Transverse colon (tissue), 4 donors: ENCODE results near the gene MET. TPM values are rescaled to one million over a fixed set of nuclear protein-coding genes. Genes with fewer than 3 reads are reported as not detected.

ENCODE experiments used
- DNase-seq: peaks from one replicate; pipeline ENCODE4 v3.0.0-alpha.2; 2019
- H3K27ac ChIP-seq, 4 donors: fragments of 200-600 bp; sonication (generic); 2 replicates each; pipeline ENCODE4 v1.5.1; 2016 to 2018; ENCODE audit warnings: inconsistent platforms in 4 of 4
- H3K27me3 ChIP-seq: fragments of 200-600 bp; sonication (generic); 2 replicates; pipeline ENCODE4 v1.5.1; 2017; ENCODE audit warnings: inconsistent platforms
- H3K36me3 ChIP-seq, 4 donors: fragments of 200-600 bp; sonication (generic); 2 replicates each; pipeline ENCODE4 v1.5.1; 2017 to 2019; ENCODE audit warnings: inconsistent platforms in 4 of 4
- H3K4me1 ChIP-seq, 4 donors: fragments of 200-600 bp; sonication (generic); 2 replicates each; pipeline ENCODE4 v1.5.1; 2017 to 2020; ENCODE audit warnings: inconsistent platforms in 4 of 4
- H3K4me3 ChIP-seq, 4 donors: fragments of 200-600 bp; sonication (generic); 1 replicate in 1 of 4; 2 replicates in 3 of 4; pipeline versions ENCODE4 v1.5.1 to v1.6.1; 2017 to 2019; ENCODE audit warnings: inconsistent platforms in 4 of 4
- H3K9me3 ChIP-seq, 2 donors: fragments of 200-600 bp; sonication (generic); 2 replicates each; pipeline ENCODE4 v1.5.1; 2017 to 2019; ENCODE audit warnings: inconsistent platforms in 2 of 2
- CTCF ChIP-seq, 5 experiments: fragments of 200-600 bp in 3 of 5; fragments of 450-650 bp in 2 of 5; sonication (generic) in 3 of 5; IDR thresholded peaks; 1 replicate in 2 of 5; 2 replicates in 3 of 5; pipeline ENCODE4 v1.5.1; 2016 to 2017; ENCODE audit warnings: antibody characterized with exemption in 5 of 5, inconsistent platforms in 3 of 5, mild to moderate bottlenecking in 2 of 5, moderate library complexity in 1 of 5
- EP300 ChIP-seq: sonication (generic); formaldehyde crosslinking; IDR thresholded peaks from one replicate; pipeline ENCODE4 v1.6.1; 2017; ENCODE audit warnings: antibody characterized with exemption, low read depth
- POLR2A ChIP-seq: fragments of 450-650 bp; IDR thresholded peaks from one replicate; pipeline ENCODE4 v1.6.1; 2016; ENCODE audit warnings: antibody characterized with exemption, mild to moderate bottlenecking, moderate library complexity
- POLR2AphosphoS5 ChIP-seq, 3 donors: sonication (generic); formaldehyde crosslinking; IDR thresholded peaks; one replicate each; pipeline ENCODE4 v1.6.1; 2016; ENCODE audit warnings: antibody characterized with exemption in 3 of 3
- WGBS, 2 donors: methylation state at CpG; one replicate each; pipeline ENCODE4 v1.1.5; 2018; ENCODE audit warnings: low coverage in 1 of 2; 5-methylcytosine and 5-hydroxymethylcytosine counted together
- in situ Hi-C, 4 donors: fragments of 200-750 bp; cut with MboI; loops; one replicate each; pipeline versions ENCODE4 v1.15.0 to v1.15.1; 2017; ENCODE audit warnings: low sequenced_read_pairs in 3 of 4, low pct_ligation_motif_present in 1 of 4, low pct_unique_long_range_greater_than_20kb in 1 of 4
- intact Hi-C: fragments of 100-400 bp; cut with DNase I; formaldehyde crosslinking; loops from one replicate; pipeline ENCODE4 v1.15.1; 2023; ENCODE audit warnings: low total_unique reads
- total RNA-seq, 4 donors: library from RNA; depleted of rRNA; stranded (reverse); fragments of >200 nt; gene quantifications; one replicate each; pipeline ENCODE4 v1.1.0, GENCODE V29; 2016

Gene MET
- total RNA-seq, 4 donors from 2014 or later: 6.4 to 35.5 (median 20.3) TPM

- peaks cover 0 to 4% (median 0%) of the 10 kb centered on the region in 4 donors for H3K4me1 ChIP-seq
- H3K4me3 ChIP-seq: no peak overlapping the region
- H3K27ac ChIP-seq: no peak overlapping the region
- in situ Hi-C loops (no loop called here), intact Hi-C loops (no loop called here)
- H3K9me3 ChIP-seq: no peaks in the 10 kb centered on the region
- DNase-seq: no peak
- H3K27me3 ChIP-seq: no peaks in the 10 kb centered on the region
- no peaks in the 10 kb centered on the region for H3K36me3 ChIP-seq
- TF ChIP-seq EP300 (no peak), POLR2A (no peak), POLR2AphosphoS5 (IDR thresholded peaks at IDR 0.05) (no peak), CTCF (IDR thresholded peaks at IDR 0.05) (no peak)
Observed at GRCh38 chr7:116705419-116705818, 33.4 kb downstream of the MET start.

GRCh38 chr7:116706668-116707126 lies 34.7 kb downstream of the MET start:
- DNase-seq: no peak
- 42 to 52% methylated on average over 3 of the region's 3 CpGs for WGBS, 2 donors

DNA sequence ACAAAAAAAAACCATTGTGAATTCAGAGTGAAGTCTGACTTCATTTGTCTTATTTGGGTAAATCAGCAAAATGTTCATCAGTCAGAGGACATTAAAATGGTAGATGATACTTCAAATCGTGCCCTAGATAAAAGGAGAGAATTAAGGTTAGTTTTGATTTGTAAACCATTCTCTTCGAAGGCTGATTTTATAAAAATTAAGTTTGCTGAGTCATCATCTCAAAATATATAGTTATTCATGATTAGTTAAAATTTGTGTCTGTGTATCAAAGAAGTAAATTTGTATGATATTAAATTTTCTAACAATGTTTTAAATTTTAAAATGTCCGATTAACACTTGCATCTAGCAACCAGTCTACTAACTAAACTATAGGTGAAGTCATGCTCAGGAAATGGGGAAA lies 35.3 kb downstream of the MET start:
- in situ Hi-C loops: no loop called here
- no peak for DNase-seq
- intact Hi-C loops: no loop called here
- H3K4me3 ChIP-seq: no peak overlapping the region
- TF ChIP-seq POLR2A: no peak
- no peak for TF ChIP-seq POLR2AphosphoS5 (IDR thresholded peaks at IDR 0.05)
- TF ChIP-seq CTCF (IDR thresholded peaks at IDR 0.05): no peak
- no peak for TF ChIP-seq EP300
- H3K27ac ChIP-seq: no peak overlapping the region
- no peaks in the 10 kb centered on the region for H3K36me3 ChIP-seq
- H3K4me1 ChIP-seq: peaks cover 0 to 8% (median 3%) of the 10 kb centered on the region in 4 donors
- H3K27me3 ChIP-seq: no peaks in the 10 kb centered on the region
- no peaks in the 10 kb centered on the region for H3K9me3 ChIP-seq
- 76 to 91% methylated on average over 3 of the region's 3 CpGs for WGBS, 2 donors

More at GRCh38 chr7:116706668-116707126, 34.7 kb downstream of the MET start:
- Histone ChIP-seq H3K4me3 (no peak overlapping the region), H3K36me3 (no peaks in the 10 kb centered on the region), H3K27ac (no peak overlapping the region), H3K9me3 (no peaks in the 10 kb centered on the region), H3K27me3 (no peaks in the 10 kb centered on the region), H3K4me1 (peaks cover 0 to 8% (median 3%) of the 10 kb centered on the region in 4 donors)
- in situ Hi-C loops (no loop called here), intact Hi-C loops (no loop called here)
- TF ChIP-seq POLR2AphosphoS5 (IDR thresholded peaks at IDR 0.05) (no peak), EP300 (no peak), POLR2A (no peak), CTCF (IDR thresholded peaks at IDR 0.05) (no peak)

- Histone ChIP-seq H3K4me3 (no peak overlapping the region), H3K9me3 (no peaks in the 10 kb centered on the region), H3K4me1 (peaks cover 0 to 8% (median 3%) of the 10 kb centered on the region in 4 donors), H3K36me3 (no peaks in the 10 kb centered on the region), H3K27me3 (no peaks in the 10 kb centered on the region), H3K27ac (no peak overlapping the region)
- in situ Hi-C loops (no loop called here), intact Hi-C loops (no loop called here)
- WGBS, 2 donors: 75 to 82% methylated on average over 1 of the region's 1 CpG
- DNase-seq: no peak
- TF ChIP-seq POLR2AphosphoS5 (IDR thresholded peaks at IDR 0.05): no peak
- TF ChIP-seq POLR2A: no peak
- no peak for TF ChIP-seq CTCF (IDR thresholded peaks at IDR 0.05)
- TF ChIP-seq EP300: no peak
Observed at GRCh38 chr7:116708248-116708647, 36.3 kb downstream of the MET start.
